Activated CD4-positive, alpha-beta T cell treated with anti-CD3 and anti-CD28 coated beads, Interleukin-2, Interleukin-4, amounts not matched to agents 100 ng/mL and 50 ng/mL, durations not matched to agents 16 hours and 8 hours (primary cell): ENCODE results near the gene TAF3.
"Not testable (repeated sequence)": the region's sequence is repeated elsewhere in the genome, so short reads cannot be mapped to it uniquely, and the experiment has no call there.

ENCODE experiments used
- DNase-seq: peaks from one replicate; pipeline ENCODE4 v3.0.0-alpha.2; 2020; ENCODE audit warnings: low spot score

Gene TAF3

DNA sequence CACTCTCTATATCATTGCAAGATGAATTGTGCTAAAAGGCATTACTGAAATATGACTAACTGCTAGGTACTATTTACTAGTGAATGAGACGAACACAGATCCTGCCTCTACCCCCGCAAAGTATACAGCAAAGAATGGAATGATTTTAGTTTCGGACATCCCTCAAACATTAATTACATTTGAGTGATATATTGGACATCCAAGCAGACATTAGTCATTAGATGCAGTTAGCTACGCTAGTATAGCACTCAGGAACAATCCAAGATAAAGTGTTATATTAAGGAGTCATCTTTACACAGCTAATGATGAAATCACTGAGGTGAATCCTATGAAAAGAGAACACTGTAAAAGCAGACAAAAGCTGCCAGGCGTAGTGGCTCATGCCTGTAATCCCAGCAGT, 7.3 kb upstream of the TAF3 start:
- no peak for DNase-seq

DNA sequence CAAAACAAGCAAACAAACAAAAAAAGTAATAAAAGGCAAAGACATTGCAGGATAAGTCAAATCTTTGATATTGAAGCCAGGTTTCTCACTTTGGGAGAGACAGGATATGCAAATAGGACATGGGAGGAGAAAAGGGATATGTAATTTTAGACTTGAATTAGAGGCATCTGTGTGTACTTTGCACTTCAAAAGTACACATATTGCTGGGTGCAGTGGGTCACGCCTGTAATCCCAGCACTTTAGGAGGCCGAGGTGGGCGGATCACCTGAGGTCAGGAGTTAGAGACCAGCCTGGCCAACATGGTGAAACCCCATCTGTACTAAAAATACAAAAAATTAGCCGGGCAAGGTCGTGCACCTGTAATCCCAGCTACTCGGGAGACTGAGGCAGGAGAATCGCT, 6.6 kb upstream of the TAF3 start:
- DNase-seq = not testable (repeated sequence)

DNA sequence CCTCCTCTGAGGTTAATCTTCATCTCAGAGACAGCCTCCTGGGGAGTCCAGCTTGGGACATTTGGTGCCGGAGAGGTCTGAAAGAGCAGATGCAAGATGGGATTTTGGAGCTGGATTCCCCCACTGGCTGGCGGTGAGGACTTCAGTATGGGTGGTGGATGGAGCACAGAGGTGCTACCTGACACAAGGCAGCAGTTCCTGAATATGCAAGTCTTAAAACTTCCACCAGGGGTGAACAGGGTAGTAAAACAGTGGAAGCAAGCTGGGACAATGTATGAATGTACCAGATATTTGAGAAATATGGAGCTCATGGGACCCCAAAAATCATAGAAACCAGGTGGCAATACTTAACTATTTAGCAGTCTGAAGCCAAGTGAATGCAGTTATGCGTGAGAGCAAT, 4.8 kb upstream of the TAF3 start:
- no peak for DNase-seq

DNA sequence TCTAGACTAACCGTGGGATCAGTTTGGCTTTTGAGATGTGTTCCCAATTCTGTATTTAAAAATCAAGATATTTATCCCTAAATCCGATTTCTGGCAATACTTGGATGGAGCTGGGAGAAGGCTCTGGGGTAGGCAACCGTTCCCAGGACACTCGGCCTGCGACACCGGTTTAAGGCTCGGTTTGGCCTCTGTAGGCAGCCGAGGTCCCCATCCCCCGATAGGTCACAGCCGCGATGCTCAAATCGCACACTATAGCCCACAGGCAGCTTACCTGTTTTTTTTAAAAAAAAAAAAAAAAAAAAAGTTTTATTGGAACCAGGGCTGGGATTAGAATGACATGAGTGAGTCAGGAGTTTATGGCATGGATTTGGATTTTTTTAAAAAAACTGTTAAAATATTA, 729 bp upstream of the TAF3 start:
- no peak for DNase-seq

DNA sequence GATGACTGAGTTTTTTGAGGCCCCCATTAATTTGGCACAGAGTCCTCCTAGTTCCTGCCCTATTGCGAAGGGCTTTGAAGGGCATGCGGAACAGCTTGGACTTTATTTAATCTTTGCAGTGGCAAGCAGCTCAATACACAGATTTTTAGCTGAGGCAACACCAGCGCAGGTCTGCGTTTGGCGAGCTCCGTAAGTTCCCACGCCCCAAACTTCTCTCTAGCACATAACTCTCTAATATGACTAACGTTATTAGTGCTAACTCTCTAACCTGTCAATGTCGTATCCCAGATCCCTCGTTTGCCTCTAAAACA, 366 bp upstream of the TAF3 start:
- no peak for DNase-seq

DNA sequence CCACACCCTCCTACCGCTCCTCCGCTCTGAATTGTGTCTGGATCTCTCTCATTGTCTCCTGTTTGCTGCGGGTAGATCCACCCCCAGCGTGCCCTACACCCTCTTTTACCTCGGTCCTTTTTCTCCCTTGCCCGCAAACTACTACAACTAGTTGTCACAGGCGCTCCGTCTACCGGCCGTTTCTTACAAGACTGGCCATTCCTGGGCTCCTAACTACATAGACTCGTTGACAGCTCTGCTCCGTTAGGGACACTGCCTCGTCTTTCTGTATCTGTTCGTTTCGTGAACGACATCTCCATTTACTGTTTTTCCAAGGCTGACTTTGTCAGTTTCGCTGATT, 786 bp downstream of the TAF3 start:
- DNase-seq = peak; percentile 45

DNA sequence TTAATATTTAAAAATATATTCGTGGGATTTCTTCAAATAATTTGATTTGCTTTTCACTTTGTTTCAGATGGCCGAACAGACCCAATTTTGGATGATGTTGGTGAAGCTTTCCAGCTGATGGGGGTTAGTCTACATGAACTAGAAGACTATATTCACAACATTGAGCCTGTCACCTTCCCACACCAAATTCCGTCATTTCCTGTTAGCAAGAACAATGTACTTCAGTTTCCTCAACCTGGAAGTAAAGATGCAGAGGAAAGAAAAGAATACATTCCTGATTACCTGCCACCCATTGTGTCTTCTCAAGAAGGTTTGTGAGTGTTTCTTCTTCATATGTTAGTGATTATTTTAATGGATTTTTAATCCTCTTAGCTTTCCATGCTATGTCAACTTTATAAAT, 5.9 kb downstream of the TAF3 start:
- no peak for DNase-seq

DNA sequence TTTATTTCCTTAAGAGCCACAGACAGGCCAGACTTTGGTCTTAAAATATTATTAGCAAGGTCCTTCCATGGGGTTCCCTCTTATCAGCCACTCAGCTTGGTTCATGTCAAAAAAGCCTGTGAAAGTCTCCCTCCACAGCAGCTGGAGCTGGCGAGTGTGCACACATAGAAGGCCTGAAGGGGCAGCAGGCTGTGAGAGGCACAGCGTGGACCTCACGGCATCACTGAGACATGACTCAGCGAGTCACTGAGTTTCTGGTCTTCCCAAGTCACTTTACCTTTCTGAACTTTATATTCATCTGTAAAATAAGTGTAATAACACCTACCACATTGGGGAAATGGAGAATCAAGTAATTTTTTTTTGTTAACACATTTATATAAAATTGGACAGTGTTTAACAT, 8.7 kb downstream of the TAF3 start:
- no peak for DNase-seq

DNA sequence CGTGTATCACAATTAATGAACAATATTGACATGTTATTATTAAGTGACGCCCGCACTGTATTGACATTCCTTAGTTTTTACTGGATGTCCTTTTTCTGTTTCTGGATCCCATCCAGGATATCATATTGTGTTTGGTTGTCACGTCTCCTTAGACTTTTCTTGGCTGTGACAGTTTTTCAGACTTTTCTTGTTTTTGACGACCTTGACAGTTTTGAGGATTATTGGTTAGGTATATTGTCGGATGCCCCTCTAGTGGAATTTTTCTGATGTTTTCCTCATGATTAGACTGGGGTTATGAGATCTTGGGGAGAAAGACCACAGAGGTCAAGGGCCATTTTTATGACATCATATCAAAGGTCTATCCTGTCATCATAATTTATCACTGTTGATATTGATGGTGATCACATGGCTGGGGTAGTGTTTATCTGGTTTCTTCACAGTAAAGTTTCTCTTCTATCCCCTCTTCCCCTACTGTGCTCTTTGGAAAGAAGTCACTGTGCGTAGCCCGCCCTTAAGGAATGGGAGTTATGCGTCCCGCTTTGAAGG, 11.1 kb downstream of the TAF3 start:
- DNase-seq = no peak

DNA sequence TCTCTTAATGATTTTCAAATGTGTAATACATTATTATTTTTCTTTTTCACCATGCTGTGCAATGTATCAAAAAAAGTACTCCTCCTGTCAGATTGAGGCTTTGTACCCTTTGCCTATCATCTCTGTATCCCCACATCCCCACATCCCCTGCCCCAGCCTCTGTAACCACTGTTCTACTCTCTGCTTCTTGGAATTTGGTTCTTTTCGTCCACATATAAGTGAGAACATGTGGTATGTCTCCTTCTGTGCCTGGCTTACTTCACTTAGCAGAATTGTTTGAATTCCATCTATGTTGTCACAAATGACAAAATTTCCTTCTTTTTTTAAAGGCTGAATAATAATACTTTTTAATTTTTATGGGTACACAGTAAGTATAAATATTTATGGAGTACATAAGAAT, 13.8 kb downstream of the TAF3 start:
- DNase-seq = no peak

DNA sequence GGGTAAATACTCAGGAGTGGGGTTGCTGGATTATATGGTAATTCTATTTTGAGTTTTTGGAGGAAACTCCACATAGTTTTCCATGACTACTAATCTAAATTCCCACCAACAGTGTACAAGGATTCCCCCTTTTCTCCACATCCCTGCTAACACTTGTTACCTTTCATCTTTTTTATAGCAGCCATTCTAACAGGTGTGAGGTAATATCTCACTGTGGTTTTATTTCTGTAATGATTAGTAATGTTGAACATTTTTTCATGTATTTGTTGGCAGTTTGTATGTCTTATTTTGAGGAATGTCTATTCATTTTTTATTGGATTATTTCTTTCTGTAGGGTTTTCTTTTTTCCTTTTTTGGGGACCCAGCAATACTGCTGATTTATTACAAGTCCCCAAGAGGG, 14.9 kb downstream of the TAF3 start:
- DNase-seq = no peak

DNA sequence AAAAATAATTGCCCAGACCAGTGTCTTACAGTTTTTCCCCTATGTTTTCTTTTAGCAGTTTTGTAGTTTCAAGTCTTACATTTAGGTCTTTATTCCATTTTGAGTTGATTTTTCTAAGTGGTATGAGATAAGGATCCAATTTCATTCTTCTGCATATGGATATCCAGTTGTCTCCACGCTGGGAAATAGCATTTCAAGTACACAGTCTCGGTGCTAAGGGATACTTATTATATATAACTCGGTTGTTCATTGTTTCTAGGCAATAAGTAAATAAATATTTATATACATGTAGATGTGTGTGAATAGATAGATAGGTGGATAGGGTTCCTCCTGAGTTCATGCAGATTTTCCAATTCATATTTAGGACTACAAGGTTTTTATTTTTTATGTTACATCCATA, 16.0 kb downstream of the TAF3 start:
- no peak for DNase-seq

DNA sequence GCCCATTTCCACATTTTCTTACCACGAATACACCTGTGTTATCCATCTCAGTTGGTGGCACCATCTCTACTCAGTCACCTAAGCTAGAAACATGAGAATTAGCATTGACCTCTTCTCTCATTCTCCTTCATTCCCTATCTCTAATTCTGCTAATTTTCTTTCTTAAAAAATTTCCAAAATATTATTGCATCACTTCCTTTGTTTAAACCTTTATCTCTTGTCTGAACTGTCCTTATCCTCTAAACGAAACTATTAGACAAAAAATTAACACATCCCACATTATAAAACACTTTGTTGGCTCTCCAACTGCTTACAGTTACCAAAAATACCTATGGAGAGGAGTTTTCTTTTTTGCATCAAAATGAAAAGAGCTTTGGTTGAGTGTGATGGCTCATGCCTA, 18.3 kb downstream of the TAF3 start:
- DNase-seq = no peak

DNA sequence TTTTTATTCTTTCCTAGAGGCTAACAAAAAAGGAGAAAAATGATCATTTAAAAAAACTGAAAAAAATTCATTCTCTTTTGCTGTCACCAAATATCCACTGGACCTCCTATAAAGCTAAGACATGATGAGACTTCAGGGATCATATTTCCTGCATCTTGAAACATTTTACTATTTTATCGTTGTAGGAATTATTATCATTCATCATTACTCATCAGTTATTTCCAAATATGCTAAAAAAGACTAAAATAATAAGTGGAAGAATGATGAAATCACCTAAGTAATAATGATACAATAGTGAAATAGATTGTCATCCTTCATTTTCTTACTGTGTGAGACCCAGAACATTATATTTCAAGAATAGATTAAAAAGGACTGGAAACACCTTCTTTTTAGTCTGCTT, 28.3 kb downstream of the TAF3 start:
- no peak for DNase-seq

DNA sequence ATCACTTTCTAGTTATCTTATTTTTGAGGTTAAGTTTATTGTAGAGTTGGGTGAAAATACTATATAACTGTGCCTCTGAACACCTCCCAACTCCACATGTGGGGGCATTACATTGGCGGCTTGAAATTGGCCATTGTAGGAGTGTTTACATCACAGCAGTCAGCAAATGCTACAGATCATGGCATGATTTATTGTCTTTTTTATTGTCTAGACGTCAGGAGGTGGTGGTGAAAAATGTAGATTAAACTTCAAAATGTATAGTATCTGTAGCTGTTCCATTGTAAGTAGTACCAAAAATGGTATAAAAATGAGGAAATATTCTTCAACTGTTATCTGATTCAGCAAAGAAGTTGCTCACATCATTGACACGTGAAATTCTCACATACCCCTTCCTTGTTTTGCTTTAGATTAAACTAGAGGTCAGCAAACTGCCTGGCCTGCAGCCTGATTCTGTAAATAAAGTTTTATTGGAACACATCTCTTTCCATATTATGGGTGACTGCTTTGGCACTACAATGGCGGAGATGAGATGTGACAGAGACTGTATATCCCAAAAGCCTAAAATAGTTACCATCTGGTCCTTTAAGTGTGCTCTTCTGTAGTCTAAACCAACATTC, 35.0 kb downstream of the TAF3 start:
- no peak for DNase-seq

DNA sequence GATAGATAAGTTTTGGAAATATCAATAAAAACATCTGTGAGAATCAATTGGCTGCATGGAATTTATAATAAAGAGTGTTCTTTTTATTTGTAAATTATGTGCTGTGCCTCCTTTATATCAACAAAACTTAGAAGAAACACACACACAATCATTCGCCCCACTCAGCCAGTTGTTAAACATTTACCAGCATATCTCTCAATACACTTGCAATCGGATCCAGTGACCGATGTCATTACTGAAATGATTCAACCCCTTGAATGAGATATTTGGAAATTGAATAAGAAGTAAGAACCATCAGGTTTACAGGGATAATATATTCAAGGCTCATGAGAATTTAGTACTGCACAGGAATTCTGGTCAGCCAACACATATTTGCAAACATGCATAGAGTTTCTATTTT, 35.6 kb downstream of the TAF3 start:
- no peak for DNase-seq

DNA sequence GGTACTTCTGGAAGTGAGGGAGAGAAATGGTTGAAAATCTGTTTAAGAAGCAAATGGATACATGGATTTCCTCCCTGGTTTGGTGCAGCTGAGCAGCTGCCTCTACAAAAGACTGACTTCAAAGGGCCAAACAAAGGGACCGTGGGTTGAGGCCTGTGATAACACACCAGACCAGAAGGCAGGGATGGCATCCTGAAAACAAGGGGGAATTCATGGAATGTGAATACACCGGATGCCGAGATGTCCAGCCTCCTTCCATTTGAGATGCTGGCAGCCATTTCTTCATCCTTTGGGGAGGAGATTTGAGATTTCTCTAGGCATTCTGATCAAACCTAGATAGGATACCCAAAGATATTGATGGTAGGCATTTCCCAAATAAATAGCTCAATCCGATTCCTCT, 36.9 kb downstream of the TAF3 start:
- no peak for DNase-seq

DNA sequence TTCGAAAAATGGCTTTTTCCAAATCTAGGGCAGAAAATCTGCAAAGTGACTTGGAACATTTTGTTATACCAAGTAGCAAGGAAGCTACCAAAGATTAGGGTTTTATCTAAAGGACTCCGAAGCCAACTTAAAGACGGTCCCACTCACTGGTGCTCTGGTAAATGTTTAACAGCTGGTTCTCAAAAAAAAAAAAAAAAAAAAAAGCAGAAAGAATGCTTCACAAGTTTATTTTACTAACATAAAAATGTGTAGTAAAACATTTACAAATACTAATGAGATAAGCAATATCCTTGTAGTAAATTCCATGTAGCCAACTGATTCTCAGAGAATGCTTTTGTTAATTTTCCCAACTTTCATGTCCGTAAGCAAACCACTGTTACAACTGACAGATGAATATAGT, 38.4 kb downstream of the TAF3 start:
- no peak for DNase-seq

DNA sequence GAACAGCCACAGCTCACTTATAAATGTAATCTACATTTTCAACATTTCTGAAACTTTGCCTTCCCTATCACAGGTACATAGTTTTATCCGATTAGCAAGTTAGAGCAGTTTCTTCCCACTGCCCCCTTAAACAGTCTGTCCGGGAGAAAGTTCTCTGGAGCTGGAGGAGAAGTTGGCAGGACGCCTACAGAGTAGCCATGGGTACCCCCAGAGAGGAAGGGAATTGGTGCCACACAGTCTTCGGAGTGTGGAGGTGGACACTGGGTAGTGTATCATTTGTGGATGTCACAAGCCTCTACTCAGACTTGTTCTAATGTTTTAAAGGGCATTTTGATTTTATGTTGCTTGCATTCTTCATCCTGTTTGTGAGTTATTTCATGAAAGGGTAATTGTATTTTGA, 39.0 kb downstream of the TAF3 start:
- DNase-seq = no peak

DNA sequence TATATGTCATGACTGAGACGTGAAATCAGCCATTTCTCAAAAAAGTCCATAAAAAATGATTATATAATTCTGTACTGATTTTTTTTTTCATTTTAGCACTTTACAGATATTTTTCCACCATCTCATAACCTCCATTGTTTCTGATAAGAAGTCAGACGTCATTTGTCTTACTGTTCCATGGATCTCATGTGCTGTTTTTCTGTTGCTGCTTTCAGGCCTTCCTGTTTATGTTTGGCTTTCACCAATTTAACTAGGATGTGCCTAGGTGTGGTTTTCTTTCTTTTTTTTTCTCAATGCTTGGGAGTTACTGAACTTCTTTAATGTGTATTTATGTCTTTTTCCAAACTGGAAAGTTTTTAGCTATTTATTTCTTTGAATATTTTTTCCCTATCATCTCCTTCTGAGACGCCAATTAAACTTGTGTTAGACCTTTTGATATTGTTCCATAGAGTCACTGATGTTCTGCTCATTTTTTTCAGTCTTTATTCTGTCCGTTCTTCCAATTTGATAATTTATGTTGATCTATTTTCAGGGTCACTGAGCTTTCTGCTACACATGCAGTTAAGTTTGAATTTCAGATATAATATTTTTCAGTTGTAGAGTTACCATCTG, 43.3 kb downstream of the TAF3 start:
- no peak for DNase-seq

DNA sequence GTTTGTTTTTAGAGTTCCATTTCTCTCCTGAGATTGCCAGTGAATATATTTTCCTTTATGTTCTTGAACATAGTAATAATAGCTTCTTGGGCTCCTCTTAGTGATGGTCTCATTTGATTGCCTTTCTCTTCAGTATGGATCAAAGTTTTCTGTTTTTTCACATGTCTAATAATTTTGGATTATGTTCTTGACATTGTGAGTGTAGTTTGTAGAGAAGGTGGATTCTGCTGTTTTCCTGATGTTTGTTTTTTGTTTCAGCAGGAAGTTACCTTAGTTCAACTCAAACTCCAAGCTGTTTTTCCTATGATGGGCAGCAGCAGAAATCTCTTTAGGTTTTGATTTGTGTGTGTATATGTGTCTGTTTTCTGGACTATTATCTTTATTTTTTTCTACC, 43.8 kb downstream of the TAF3 start:
- DNase-seq = no peak

DNA sequence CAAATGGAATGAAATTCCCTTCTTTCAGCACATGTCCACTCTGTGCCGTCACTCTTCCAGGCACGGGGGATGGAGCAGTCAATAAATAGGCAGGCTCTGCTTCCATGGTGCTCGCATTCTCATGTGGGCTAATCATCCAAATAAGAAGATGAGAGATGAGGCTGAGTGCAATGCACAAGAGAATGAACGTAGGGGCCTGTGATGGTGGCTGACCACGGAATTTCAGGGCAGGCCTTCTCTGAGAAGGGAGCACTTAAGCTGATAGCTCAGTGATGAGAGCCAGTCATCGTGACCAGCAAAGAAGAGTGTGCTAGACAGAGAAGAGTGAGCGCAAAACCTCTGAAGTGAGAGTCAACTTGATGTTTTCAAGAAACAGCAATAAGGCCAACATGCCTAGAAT, 47.9 kb downstream of the TAF3 start:
- DNase-seq = no peak

DNA sequence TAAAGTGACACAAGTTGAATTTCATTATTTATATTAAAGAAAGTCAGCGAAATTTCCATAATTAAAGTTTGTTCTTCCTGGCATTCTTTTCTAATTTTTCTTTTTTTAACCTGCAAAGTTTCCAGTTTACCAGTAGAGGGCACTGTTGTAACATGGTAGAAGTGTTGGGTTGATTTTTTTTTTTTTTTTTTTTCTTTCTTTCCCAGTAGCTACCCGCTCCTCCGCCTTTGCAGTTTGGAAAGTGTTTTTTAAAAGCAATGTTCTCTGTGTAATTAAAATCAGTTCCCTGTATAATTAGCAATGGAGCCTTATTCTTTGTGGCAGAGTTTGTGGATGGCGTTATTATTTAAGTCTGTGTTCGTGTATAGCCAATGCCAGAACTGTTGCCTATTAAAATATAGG, 53.7 kb downstream of the TAF3 start:
- DNase-seq = peak; percentile 30

DNA sequence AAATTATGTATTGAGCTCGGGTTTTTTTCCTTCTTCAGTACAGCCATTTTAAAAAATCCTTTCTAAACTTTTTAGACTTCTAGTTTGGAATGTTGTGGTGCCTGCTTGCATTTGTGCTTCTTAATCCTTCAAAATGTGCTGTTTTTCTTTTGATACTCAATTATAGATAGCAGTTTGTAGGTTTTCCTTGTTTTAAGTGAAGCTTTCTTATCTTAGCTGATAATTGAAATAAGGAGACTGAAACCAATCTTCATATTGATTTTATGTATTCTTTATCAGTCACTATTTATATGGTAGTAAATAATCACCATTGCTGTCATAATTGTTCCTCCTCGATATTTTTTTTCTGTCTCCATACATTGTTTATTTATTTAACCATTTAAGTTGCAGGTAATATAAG, 56.6 kb downstream of the TAF3 start:
- DNase-seq = no peak
